Natural killer cell (primary cell): ENCODE results near the gene RELL1. TPM values are rescaled to one million over a fixed set of nuclear protein-coding genes. Genes with fewer than 3 reads are reported as not detected.

Source experiments
- ATAC-seq, 3 donors: fragments of 150-1000 bp in 2 of 3; fragments of 200-7000 bp in 1 of 3; cut with Tn5 transposase; 1 replicate in 1 of 3; 2 replicates in 2 of 3; pipeline ENCODE4 v1.10.0; 2021; ENCODE audit warnings: mild to moderate bottlenecking in 2 of 3, moderate library complexity in 2 of 3
- DNase-seq, 2 donors: peaks; one replicate each; pipeline versions ENCODE4 v3.0.0 to v3.0.0-alpha.2; 2013 to 2021; ENCODE audit warnings: mixed read lengths in 1 of 2
- H3K27ac ChIP-seq: one replicate; pipeline ENCODE4 v1.5.1; 2013; ENCODE audit warnings: mild to moderate bottlenecking, low read length
- H3K27me3 ChIP-seq: one replicate; pipeline ENCODE4 v1.6.1; 2013; ENCODE audit warnings: low read length; ENCODE audit not compliant: control insufficient read depth, insufficient read depth
- H3K36me3 ChIP-seq: one replicate; pipeline ENCODE4 v1.6.1; 2013; ENCODE audit warnings: low read length; ENCODE audit not compliant: control insufficient read depth, insufficient read depth
- H3K4me1 ChIP-seq: one replicate; pipeline ENCODE4 v1.6.1; 2013; ENCODE audit warnings: low read length; ENCODE audit not compliant: control insufficient read depth, insufficient read depth
- H3K4me3 ChIP-seq: one replicate; pipeline ENCODE4 v1.5.1; 2013; ENCODE audit warnings: low read length
- H3K9me3 ChIP-seq: one replicate; pipeline ENCODE4 v1.6.1; 2013; ENCODE audit warnings: low read length; ENCODE audit not compliant: control insufficient read depth, insufficient read depth
- H3K27ac Mint-ChIP-seq, 2 donors: one replicate each; pipeline ENCODE4 v1.8.0; 2022; ENCODE audit warnings: mild to moderate bottlenecking in 2 of 2, mixed read lengths in 2 of 2, moderate library complexity in 1 of 2
- H3K27me3 Mint-ChIP-seq, 2 donors: one replicate each; pipeline ENCODE4 v1.8.0; 2022; ENCODE audit warnings: low read depth in 2 of 2, mixed read lengths in 2 of 2
- H3K36me3 Mint-ChIP-seq: one replicate; pipeline ENCODE4 v1.8.0; 2022; ENCODE audit warnings: mixed read lengths
- H3K4me1 Mint-ChIP-seq, 2 donors: one replicate each; pipeline ENCODE4 v1.8.0; 2022; ENCODE audit warnings: mixed read lengths in 2 of 2
- H3K4me3 Mint-ChIP-seq: one replicate; pipeline ENCODE4 v1.8.0; 2022; ENCODE audit warnings: mild to moderate bottlenecking, moderate library complexity, mixed read lengths
- H3K9me3 Mint-ChIP-seq, 2 donors: one replicate each; pipeline ENCODE4 v1.8.0; 2022; ENCODE audit warnings: mixed read lengths in 2 of 2
- WGBS: methylation state at CpG from one replicate; pipeline ENCODE4 v1.1.7; 2013; ENCODE audit warnings: missing lambda C conversion rate; ENCODE audit not compliant: insufficient coverage; 5-methylcytosine and 5-hydroxymethylcytosine counted together
- intact Hi-C: fragments of 100-400 bp; cut with micrococcal nuclease; formaldehyde crosslinking; loops from one replicate; pipeline ENCODE4 v1.14.2; 2022
- total RNA-seq, 4 donors: library from RNA; stranded (reverse); fragments of 120-200 nt in 1 of 4; gene quantifications; one replicate each; pipeline versions ENCODE4 v1.2.3 to v1.2.4, GENCODE V29; 2013 to 2022
- TF ChIP-seq, protein P1 (sequence below): fragments of 200-600 bp; IDR thresholded peaks from one replicate; pipeline ENCODE4 v1.8.0; 2022; ENCODE audit warnings: antibody characterized with exemption

RELL1 gene
- total RNA-seq, 3 donors from 2014 or later (not counting 1 experiment from before 2014, with no cell fraction given), result 15.2 to 21.3 (median 15.2) TPM

GRCh38 chr4:37629713-37630112 is 56.5 kb downstream of the RELL1 start:
- H3K4me1 ChIP-seq, result no peaks in the 10 kb centered on the region
- intact Hi-C loops, result no loop called here
- ATAC-seq, result no peak
- H3K27me3 ChIP-seq, result no peaks in the 10 kb centered on the region
- no peak overlapping the region for H3K27ac ChIP-seq
- no peaks in the 10 kb centered on the region for H3K9me3 ChIP-seq
- 83% methylated on average over 6 of the region's 6 CpGs for WGBS
- Mint-ChIP-seq H3K4me1 (peaks cover 0 to 11% of the 10 kb centered on the region in 2 donors), H3K4me3 (peak overlapping the region; percentile 17), H3K27ac (no peak overlapping the region), H3K36me3 (no peaks in the 10 kb centered on the region), H3K9me3 (no peaks in the 10 kb centered on the region), H3K27me3 (no peaks in the 10 kb centered on the region)
- no peak overlapping the region for H3K4me3 ChIP-seq
- peaks cover 30% of the 10 kb centered on the region for H3K36me3 ChIP-seq
- TF ChIP-seq, protein P1, sequence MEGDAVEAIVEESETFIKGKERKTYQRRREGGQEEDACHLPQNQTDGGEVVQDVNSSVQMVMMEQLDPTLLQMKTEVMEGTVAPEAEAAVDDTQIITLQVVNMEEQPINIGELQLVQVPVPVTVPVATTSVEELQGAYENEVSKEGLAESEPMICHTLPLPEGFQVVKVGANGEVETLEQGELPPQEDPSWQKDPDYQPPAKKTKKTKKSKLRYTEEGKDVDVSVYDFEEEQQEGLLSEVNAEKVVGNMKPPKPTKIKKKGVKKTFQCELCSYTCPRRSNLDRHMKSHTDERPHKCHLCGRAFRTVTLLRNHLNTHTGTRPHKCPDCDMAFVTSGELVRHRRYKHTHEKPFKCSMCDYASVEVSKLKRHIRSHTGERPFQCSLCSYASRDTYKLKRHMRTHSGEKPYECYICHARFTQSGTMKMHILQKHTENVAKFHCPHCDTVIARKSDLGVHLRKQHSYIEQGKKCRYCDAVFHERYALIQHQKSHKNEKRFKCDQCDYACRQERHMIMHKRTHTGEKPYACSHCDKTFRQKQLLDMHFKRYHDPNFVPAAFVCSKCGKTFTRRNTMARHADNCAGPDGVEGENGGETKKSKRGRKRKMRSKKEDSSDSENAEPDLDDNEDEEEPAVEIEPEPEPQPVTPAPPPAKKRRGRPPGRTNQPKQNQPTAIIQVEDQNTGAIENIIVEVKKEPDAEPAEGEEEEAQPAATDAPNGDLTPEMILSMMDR, result no peak
- DNase-seq, result no peak

GRCh38 chr4:37628977-37629609 is 57.1 kb downstream of the RELL1 start:
- H3K27ac ChIP-seq, result no peak overlapping the region
- no peaks in the 10 kb centered on the region for H3K4me1 ChIP-seq
- H3K36me3 ChIP-seq, result peaks cover 29% of the 10 kb centered on the region
- no peak for DNase-seq
- no peak overlapping the region for H3K4me3 ChIP-seq
- Mint-ChIP-seq H3K36me3 (no peaks in the 10 kb centered on the region), H3K27me3 (no peaks in the 10 kb centered on the region), H3K27ac (no peak overlapping the region), H3K4me1 (peaks cover 0 to 11% of the 10 kb centered on the region in 2 donors), H3K4me3 (peak overlapping the region; percentile 17), H3K9me3 (no peaks in the 10 kb centered on the region)
- no peaks in the 10 kb centered on the region for H3K9me3 ChIP-seq
- TF ChIP-seq, protein P1, result no peak
- intact Hi-C loops, result no loop called here
- no peaks in the 10 kb centered on the region for H3K27me3 ChIP-seq
- no peak for ATAC-seq
- WGBS, result 95% methylated on average over 4 of the region's 4 CpGs

DNA sequence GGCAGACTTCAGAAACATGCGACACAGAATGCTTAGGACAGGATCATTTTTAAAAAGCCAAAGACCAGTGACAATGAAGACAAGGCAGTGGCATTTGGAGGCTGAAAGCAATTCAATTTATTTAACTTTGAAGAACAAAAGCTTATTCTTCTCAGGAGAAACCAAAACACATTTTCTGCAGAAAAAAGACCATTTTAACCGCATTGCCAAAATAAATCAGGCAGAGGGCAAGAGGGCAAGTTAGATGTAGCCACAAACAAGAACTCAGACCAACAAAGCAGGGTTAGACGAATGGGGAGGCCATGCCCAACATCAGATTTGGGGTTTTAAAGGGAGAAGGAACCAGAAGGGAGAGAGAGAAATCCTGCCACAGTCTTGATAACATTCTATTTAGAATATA is 58.9 kb downstream of the RELL1 start:
- Mint-ChIP-seq H3K27ac (no peak overlapping the region), H3K36me3 (no peaks in the 10 kb centered on the region), H3K4me1 (peaks cover 0 to 11% of the 10 kb centered on the region in 2 donors), H3K27me3 (no peaks in the 10 kb centered on the region), H3K9me3 (no peaks in the 10 kb centered on the region), H3K4me3 (no peak overlapping the region)
- no peaks in the 10 kb centered on the region for H3K27me3 ChIP-seq
- H3K4me1 ChIP-seq, result no peaks in the 10 kb centered on the region
- no peaks in the 10 kb centered on the region for H3K9me3 ChIP-seq
- WGBS, result 97% methylated on average over 3 of the region's 3 CpGs
- ATAC-seq (no peak), DNase-seq (no peak)
- H3K27ac ChIP-seq, result no peak overlapping the region
- H3K4me3 ChIP-seq, result no peak overlapping the region
- TF ChIP-seq, protein P1, result no peak
- H3K36me3 ChIP-seq, result peaks cover 27% of the 10 kb centered on the region
- intact Hi-C loops, result no loop called here

DNA sequence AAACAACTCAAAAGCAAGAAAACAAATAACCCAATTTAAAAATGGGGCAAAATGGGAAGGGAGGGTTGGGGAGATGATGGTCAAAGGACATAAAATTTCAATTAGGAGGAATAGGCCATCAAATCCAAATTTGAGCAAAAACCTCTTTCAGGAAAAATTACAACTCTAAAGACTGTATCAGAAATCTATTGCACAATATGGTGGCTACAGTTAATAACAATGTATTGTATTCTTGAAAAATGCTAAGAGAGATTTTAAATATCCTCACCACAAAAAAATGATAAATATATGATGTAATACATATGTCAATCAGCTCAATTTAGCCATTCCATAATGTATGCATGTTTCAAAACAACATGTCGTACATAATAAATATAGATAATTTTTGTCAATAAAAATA is 60.7 kb downstream of the RELL1 start:
- TF ChIP-seq, protein P1, result no peak
- H3K27ac ChIP-seq, result no peak overlapping the region
- H3K4me3 ChIP-seq, result no peak overlapping the region
- no peak overlapping the region for H3K4me3 Mint-ChIP-seq
- peaks cover 21% of the 10 kb centered on the region for H3K36me3 ChIP-seq
- ATAC-seq, result no peak
- H3K36me3 Mint-ChIP-seq, result no peaks in the 10 kb centered on the region
- no peaks in the 10 kb centered on the region for H3K9me3 Mint-ChIP-seq
- no CpG with 5 or more reads among the region's 1 CpG for WGBS
- intact Hi-C loops, result no loop called here
- no peaks in the 10 kb centered on the region for H3K27me3 ChIP-seq
- no peaks in the 10 kb centered on the region for H3K9me3 ChIP-seq
- H3K4me1 ChIP-seq, result no peaks in the 10 kb centered on the region
- no peaks in the 10 kb centered on the region for H3K27me3 Mint-ChIP-seq
- DNase-seq, result no peak
- H3K4me1 Mint-ChIP-seq, result peaks cover 0 to 11% of the 10 kb centered on the region in 2 donors
- no peak overlapping the region for H3K27ac Mint-ChIP-seq
